Measurements from ENCODE around the gene TNIP2. TPM values are rescaled to one million over a fixed set of nuclear protein-coding genes. Genes with fewer than 3 reads are reported as not detected.
A peak's percentile ranks its signal among the peaks of the same experiment; 100 is the strongest.

Gene TNIP2
- total and polyA plus RNA-seq, 2 of the 13 experiments (the other 11 are each of a cell fraction or from before 2014, with no cell fraction given): 25.6 to 38.0 TPM

DNA sequence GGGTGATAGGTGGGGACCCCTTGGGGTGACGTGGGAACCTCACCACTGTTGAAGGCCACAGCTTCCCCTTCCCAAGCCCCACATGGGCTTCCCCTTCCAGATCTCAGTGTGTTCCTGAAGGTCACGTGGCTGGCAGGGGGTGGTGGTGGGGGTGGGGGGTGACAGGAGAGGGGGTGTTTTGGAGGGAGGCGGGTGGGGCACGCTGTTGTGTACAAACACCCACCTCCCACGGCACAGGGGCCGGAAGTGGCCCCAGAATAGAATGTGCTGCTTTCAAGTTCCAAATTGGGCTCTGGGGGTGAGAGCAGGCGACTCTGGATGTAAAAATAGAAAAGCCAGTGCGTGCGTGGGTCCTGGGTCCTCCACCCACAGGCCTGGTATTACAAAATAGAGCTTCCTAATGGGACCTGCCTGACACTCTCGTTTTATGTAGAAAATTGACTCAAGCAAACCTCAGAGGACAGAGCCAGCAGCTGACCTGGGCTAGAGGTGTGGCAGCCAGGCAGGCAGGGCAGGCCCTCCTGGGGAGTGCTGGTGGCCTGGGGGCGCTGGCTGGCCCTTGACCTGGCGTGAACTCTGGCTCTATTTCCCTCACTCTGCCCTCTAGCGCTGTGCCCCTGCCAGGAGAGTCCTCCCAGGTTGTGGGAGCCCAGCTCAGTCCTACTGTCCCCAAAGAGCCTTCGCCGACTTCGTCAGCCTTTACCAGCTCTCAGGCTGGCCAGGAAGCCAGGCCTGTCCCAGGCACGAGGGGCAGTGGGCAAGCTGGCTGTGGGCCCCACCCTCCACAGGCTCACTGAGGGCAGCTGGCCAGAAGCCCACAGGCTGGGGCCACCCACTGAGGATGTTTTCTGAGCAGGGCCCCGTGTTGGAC lies 31.3 kb upstream of the TNIP2 start (continued):
- TF ChIP-seq EEA1 (CRISPR knock-in tag; IDR thresholded peaks at IDR 0.05; ENCODE audit: borderline replicate concordance) (no peak), TEAD3 (CRISPR knock-in tag; optimal IDR thresholded peaks at IDR 0.05; ENCODE audit: borderline replicate concordance) (no peak), KLF12 (CRISPR knock-in tag; IDR thresholded peaks at IDR 0.05; ENCODE audit: borderline replicate concordance) (no peak), MTA3 (CRISPR knock-in tag; IDR thresholded peaks at IDR 0.05) (no peak), HES4 (CRISPR knock-in tag; IDR thresholded peaks at IDR 0.05; ENCODE audit: borderline replicate concordance) (no peak), ZNF614 (CRISPR knock-in tag; IDR thresholded peaks at IDR 0.05; ENCODE audit: borderline replicate concordance) (no peak; the same call in 1 of the 2 replicates), ZC3H13 (CRISPR knock-in tag; IDR thresholded peaks at IDR 0.05) (no peak), REXO4 (CRISPR knock-in tag; IDR thresholded peaks at IDR 0.05; ENCODE audit: borderline replicate concordance) (no peak), GATAD1 (CRISPR knock-in tag; IDR thresholded peaks at IDR 0.05) (no peak), SSRP1 (CRISPR knock-in tag; IDR thresholded peaks at IDR 0.05) (no peak), ZFYVE20 (CRISPR knock-in tag; IDR thresholded peaks at IDR 0.05; ENCODE audit: borderline replicate concordance, low read depth) (no peak), NCOA1 (CRISPR knock-in tag; IDR thresholded peaks at IDR 0.05) (no peak), HIVEP1 (CRISPR knock-in tag; IDR thresholded peaks at IDR 0.05) (peak; percentile 50; the same call in 1 of the 2 replicates), ZNF253 (CRISPR knock-in tag; IDR thresholded peaks at IDR 0.05; ENCODE audit: borderline replicate concordance) (0 out of 2 replicates have a peak, but pooled peaks have one; percentile 49), EHMT2 (IDR thresholded peaks at IDR 0.05; ENCODE audit: borderline replicate concordance, low read depth, low read length) (no peak), NCOA2 (CRISPR knock-in tag; IDR thresholded peaks at IDR 0.05) (peak; percentile 20; the same call in 1 of the 2 replicates), ZNF446 (CRISPR knock-in tag; IDR thresholded peaks at IDR 0.05) (no peak)
- TF ChIP-seq, protein P1, sequence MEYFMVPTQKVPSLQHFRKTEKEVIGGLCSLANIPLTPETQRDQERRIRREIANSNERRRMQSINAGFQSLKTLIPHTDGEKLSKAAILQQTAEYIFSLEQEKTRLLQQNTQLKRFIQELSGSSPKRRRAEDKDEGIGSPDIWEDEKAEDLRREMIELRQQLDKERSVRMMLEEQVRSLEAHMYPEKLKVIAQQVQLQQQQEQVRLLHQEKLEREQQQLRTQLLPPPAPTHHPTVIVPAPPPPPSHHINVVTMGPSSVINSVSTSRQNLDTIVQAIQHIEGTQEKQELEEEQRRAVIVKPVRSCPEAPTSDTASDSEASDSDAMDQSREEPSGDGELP (IDR thresholded peaks at IDR 0.05; ENCODE audit: borderline replicate concordance, low read depth): peak; percentile 26; the same call in 1 of the 2 replicates
- TF ChIP-seq, protein P2, sequence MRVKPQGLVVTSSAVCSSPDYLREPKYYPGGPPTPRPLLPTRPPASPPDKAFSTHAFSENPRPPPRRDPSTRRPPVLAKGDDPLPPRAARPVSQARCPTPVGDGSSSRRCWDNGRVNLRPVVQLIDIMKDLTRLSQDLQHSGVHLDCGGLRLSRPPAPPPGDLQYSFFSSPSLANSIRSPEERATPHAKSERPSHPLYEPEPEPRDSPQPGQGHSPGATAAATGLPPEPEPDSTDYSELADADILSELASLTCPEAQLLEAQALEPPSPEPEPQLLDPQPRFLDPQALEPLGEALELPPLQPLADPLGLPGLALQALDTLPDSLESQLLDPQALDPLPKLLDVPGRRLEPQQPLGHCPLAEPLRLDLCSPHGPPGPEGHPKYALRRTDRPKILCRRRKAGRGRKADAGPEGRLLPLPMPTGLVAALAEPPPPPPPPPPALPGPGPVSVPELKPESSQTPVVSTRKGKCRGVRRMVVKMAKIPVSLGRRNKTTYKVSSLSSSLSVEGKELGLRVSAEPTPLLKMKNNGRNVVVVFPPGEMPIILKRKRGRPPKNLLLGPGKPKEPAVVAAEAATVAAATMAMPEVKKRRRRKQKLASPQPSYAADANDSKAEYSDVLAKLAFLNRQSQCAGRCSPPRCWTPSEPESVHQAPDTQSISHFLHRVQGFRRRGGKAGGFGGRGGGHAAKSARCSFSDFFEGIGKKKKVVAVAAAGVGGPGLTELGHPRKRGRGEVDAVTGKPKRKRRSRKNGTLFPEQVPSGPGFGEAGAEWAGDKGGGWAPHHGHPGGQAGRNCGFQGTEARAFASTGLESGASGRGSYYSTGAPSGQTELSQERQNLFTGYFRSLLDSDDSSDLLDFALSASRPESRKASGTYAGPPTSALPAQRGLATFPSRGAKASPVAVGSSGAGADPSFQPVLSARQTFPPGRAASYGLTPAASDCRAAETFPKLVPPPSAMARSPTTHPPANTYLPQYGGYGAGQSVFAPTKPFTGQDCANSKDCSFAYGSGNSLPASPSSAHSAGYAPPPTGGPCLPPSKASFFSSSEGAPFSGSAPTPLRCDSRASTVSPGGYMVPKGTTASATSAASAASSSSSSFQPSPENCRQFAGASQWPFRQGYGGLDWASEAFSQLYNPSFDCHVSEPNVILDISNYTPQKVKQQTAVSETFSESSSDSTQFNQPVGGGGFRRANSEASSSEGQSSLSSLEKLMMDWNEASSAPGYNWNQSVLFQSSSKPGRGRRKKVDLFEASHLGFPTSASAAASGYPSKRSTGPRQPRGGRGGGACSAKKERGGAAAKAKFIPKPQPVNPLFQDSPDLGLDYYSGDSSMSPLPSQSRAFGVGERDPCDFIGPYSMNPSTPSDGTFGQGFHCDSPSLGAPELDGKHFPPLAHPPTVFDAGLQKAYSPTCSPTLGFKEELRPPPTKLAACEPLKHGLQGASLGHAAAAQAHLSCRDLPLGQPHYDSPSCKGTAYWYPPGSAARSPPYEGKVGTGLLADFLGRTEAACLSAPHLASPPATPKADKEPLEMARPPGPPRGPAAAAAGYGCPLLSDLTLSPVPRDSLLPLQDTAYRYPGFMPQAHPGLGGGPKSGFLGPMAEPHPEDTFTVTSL (CRISPR knock-in tag; IDR thresholded peaks at IDR 0.05; ENCODE audit: borderline replicate concordance): no peak
